ENCODE results near the gene SLC39A11. TPM values are rescaled to one million over a fixed set of nuclear protein-coding genes. Genes with fewer than 3 reads are reported as not detected.

Gene SLC39A11
- total and polyA plus RNA-seq, 12 donors, result 7.0 to 91.4 (median 22.7) TPM

GRCh38 chr17:72967277-72967970 lies 125.1 kb downstream of the SLC39A11 start:
- intact Hi-C loops (cut with DNase I), result no loop called here
- no peak for DNase-seq
- Histone ChIP-seq H3K4me3 (no peak overlapping the region), H3K27me3 (no peaks in the 10 kb centered on the region), H3K36me3 (replicated peaks in 1 of 2) (no peaks in the 10 kb centered on the region), H3K27ac (no peak overlapping the region), H3K9me3 (replicated peaks in 1 of 3) (no peaks in the 10 kb centered on the region), H3K4me1 (replicated peaks in 1 of 2) (peaks cover 0 to 13% of the 10 kb centered on the region in 2 donors)
- TF ChIP-seq, protein P1, sequence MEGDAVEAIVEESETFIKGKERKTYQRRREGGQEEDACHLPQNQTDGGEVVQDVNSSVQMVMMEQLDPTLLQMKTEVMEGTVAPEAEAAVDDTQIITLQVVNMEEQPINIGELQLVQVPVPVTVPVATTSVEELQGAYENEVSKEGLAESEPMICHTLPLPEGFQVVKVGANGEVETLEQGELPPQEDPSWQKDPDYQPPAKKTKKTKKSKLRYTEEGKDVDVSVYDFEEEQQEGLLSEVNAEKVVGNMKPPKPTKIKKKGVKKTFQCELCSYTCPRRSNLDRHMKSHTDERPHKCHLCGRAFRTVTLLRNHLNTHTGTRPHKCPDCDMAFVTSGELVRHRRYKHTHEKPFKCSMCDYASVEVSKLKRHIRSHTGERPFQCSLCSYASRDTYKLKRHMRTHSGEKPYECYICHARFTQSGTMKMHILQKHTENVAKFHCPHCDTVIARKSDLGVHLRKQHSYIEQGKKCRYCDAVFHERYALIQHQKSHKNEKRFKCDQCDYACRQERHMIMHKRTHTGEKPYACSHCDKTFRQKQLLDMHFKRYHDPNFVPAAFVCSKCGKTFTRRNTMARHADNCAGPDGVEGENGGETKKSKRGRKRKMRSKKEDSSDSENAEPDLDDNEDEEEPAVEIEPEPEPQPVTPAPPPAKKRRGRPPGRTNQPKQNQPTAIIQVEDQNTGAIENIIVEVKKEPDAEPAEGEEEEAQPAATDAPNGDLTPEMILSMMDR (IDR thresholded peaks at IDR 0.05), result no peak
- TF ChIP-seq POLR2A (IDR thresholded peaks at IDR 0.05), result no peak
- WGBS, 4 donors, result 82 to 91% (median 84%) methylated on average over 8 of the region's 8 CpGs

- intact Hi-C loops (cut with DNase I), result no loop called here
- TF ChIP-seq, protein P1 (IDR thresholded peaks at IDR 0.05), result no peak
- no peak for TF ChIP-seq POLR2A (IDR thresholded peaks at IDR 0.05)
- WGBS, 4 donors, result 80 to 86% (median 83%) methylated on average over 3 of the region's 3 CpGs
Observed at GRCh38 chr17:72962106-72962505, 130.4 kb downstream of the SLC39A11 start.

DNA sequence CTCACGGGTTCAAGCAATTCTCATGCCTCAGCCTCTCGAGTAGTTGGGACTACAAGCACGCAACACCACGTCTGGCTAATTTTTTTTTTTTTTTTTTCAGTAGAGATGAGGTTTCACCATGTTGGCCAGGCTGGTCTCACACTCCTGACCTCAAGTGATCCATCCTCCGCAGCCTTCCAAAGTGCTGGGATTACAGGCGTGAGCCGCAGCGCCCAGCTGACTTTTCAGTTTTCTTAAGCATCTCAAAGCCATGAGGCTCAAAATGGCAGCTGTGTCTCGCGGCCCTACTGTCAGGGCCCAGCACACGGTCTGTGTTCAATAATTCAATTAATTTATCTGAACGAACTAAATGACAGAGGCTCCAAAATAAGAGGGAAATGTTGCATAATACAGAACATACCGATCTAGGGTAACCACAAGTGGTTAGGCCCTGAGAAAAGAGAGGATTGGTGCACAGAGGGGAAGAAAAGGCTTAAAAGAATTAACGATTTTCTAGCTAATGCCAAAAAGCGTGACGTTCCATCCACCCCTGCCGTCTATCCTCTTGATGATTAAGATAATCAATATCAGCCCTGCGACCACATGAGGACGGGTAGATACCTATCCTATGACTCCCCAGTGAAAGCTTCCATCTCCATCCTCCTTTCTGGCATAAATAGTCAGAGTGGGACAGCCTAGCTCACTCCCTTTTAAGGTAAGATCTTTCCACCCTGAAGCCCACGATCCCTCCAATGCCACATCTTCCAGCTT lies 136.9 kb downstream of the SLC39A11 start:
- Histone ChIP-seq H3K4me3 (no peak overlapping the region), H3K9me3 (replicated peaks in 1 of 3) (no peaks in the 10 kb centered on the region), H3K36me3 (replicated peaks in 1 of 2) (no peaks in the 10 kb centered on the region), H3K27ac (no peak overlapping the region), H3K4me1 (replicated peaks in 1 of 2) (peaks cover 6 to 19% of the 10 kb centered on the region in 2 donors), H3K27me3 (no peaks in the 10 kb centered on the region)
- DNase-seq, result no peak
- 89 to 97% (median 93%) methylated on average over 20 of the region's 20 CpGs for WGBS, 4 donors
- TF ChIP-seq, protein P1 (IDR thresholded peaks at IDR 0.05), result no peak
- no peak for TF ChIP-seq POLR2A (IDR thresholded peaks at IDR 0.05)
- intact Hi-C loops (cut with DNase I), result no loop called here

More at GRCh38 chr17:72962106-72962505, 130.4 kb downstream of the SLC39A11 start:
- DNase-seq, result no peak
- no peaks in the 10 kb centered on the region for H3K9me3 ChIP-seq (replicated peaks in 1 of 3)
- H3K4me3 ChIP-seq, result no peak overlapping the region
- no peak overlapping the region for H3K27ac ChIP-seq
- H3K4me1 ChIP-seq (replicated peaks in 1 of 2), result no peaks in the 10 kb centered on the region
- no peaks in the 10 kb centered on the region for H3K36me3 ChIP-seq (replicated peaks in 1 of 2)
- no peaks in the 10 kb centered on the region for H3K27me3 ChIP-seq

- WGBS, 4 donors, result 44 to 49% (median 47%) methylated on average over 8 of the region's 8 CpGs
- H3K36me3 ChIP-seq (replicated peaks in 1 of 2), result no peaks in the 10 kb centered on the region
- intact Hi-C loops (cut with DNase I), result no loop called here
Observed at GRCh38 chr17:72954579-72954978, 137.9 kb downstream of the SLC39A11 start.

More at GRCh38 chr17:72954579-72954978, 137.9 kb downstream of the SLC39A11 start:
- Histone ChIP-seq H3K4me1 (replicated peaks in 1 of 2) (peaks cover 6 to 19% of the 10 kb centered on the region in 2 donors), H3K27ac (peak overlapping the region in 3 of 5 donors; percentile 4 to 67 (median 62)), H3K4me3 (no peak overlapping the region), H3K27me3 (no peaks in the 10 kb centered on the region), H3K9me3 (replicated peaks in 1 of 3) (no peaks in the 10 kb centered on the region)
- TF ChIP-seq, protein P1 (IDR thresholded peaks at IDR 0.05), result no peak
- TF ChIP-seq POLR2A (IDR thresholded peaks at IDR 0.05), result no peak
- DNase-seq, result peak; percentile 46 to 74 (median 67)
